Globus pallidus (tissue), 1 donor: ENCODE data around the gene LATS2.
"Not testable (repeated sequence)": the region's sequence is repeated elsewhere in the genome, so short reads cannot be mapped to it uniquely, and the experiment has no call there.

Source experiments
- DNase-seq: peaks from one replicate; pipeline ENCODE4 v3.0.0-alpha.2; 2015; ENCODE audit warnings: low spot score

LATS2 gene

GRCh38 chr13:20960663-20961309 is 100.6 kb downstream of the LATS2 start:
- DNase-seq, result no peak

DNA sequence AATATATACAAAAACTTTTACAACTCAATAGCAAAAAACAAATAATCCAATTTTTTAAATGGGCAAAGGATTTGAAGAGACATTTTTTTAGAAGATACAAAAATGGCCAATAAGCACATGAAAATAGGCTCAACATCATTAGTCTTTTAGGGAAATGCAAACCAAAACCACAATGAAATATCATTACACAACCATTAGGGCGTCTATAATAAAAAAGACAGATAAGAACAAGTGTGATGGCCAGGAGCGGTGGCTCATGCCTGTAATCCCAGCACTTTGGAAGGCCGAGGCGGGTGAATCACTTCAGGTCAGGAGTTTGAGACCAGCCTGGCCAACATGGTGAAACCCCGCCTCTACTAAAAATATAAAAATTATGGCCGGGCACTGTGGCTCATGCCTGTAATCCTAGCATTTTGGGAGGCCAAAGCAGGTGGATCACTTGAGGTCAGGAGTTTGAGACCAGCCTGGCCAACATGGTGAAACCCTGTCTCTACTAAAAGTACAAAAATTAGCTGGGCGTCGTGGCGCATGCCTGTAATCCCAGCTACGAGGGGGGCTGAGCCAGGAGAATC is 104.3 kb downstream of the LATS2 start:
- DNase-seq, result not testable (repeated sequence)

DNA sequence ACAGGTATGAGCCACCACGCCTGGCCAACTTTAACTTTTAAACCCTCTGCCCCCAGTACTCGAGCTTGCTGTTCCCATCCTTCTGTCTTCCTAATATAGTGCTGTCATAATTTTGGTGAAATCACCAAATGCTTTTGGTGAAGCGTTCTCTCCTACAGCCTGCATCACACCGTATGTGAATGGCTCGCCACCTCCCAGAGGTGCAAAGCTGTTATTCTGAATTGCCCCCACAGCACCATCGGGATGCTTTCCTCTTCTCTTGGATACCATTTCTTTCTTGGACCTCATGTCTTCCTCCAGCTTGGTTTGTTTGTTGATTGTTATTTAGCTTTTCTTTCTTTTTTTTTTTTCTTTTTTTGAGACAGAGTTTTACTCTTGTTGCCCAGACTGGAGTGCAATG is 105.9 kb downstream of the LATS2 start:
- DNase-seq, result no peak

GRCh38 chr13:20953245-20953931 is 108.0 kb downstream of the LATS2 start:
- no peak for DNase-seq

DNA sequence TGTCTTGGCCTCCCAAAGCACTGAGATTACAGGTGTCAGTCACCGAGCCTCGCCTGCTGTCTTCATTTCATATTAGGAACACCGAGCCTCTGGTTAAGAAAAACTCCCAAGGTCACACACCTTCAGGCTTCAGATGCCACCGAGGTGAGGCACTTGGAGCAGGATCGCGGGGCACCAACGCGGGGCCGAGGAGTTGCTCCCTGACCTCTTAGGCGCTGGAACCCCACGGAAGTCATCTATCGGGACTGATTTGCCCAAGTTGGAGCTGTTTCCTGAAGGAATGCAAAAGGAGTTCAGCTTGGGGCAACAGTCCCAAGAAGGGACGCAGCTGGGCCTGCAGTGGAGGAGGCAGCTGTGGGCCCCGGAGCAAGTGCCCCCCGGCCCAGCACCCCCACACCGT is 108.5 kb downstream of the LATS2 start:
- DNase-seq, result no peak

GRCh38 chr13:20948001-20948400 is 113.4 kb downstream of the LATS2 start:
- not testable (repeated sequence) for DNase-seq

DNA sequence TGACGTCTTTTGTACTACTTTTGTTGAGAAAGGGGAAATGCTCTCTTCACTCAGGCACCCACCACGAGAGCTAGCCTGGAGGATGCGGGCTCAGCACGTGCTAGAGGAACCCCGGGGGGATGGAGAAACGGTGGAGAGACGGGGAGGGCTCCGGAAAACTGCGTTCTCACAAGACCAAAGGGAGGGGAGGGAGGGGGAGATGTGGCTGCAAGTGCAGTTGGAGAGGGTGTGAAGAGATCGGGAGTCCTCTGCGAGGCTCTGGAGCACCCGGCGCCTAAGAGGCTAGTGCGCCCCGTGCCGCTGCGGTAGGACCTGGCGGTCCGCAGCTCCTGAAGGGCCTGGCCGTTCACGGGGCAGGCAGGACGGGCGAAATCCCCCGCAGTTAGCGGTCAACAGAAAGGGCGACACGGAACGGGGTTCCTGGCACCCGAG is 115.4 kb downstream of the LATS2 start:
- DNase-seq, result no peak

- no peak for DNase-seq
These were observed 118.3 kb downstream of the LATS2 start for GRCh38 chr13:20942938-20943559.

- not testable (repeated sequence) for DNase-seq
These were observed 120.9 kb downstream of the LATS2 start for GRCh38 chr13:20940511-20940910.

DNA sequence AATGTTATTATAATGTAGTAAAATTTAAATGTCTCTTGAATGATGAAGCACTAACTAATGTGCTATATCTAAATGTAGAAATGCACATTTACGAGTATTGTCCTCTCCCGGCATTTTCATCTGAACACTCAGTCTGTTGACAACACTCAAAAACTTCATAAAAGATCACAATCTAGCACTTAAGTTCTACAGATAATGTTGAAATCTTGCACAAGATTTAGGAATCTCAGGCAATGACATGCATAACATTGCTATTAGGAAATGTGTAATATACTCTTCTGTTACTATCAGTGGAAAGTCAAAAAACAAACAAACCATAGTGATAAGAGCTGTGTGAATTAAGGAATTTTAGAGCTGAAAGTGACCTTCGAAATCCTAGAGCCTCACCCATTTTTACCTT is 121.3 kb downstream of the LATS2 start:
- no peak for DNase-seq

DNA sequence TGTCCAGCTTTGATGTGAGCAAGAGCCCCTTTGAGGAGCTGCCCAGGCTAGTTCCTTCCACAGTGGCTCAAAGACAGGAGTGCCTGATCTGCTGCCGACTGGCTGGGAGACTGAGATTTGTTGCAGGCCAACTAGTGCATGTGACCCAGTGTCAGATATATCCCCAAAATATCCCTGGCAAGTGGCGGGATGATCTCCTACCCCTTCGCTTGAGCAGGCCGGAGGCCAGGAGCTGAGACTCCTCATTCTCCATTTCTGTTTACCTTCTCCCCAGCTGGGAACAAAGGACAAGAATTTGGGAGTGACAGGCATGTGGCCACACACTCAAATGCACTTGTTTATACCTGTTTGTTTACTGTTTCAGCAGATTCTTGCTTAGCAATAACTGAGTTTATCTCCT is 121.7 kb downstream of the LATS2 start:
- no peak for DNase-seq

DNA sequence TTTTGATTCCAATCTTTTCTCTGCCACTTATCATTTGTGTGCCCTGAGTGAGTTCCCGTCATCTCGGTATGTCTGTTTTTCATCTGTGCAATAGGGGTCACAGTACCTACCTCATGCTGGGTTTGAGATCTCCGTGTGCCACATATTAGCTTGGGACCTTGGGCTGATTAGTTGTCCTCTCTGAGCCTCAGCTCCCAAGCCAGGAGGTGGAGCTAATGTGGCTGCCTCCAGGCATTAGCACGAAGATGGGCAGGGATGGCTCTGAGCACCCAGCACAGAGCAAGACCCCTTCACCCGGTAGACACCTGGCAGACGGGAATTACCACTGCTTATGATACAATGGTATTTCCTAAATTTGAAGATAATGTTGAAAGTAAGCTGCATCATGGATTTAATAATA is 123.1 kb downstream of the LATS2 start:
- no peak for DNase-seq

DNA sequence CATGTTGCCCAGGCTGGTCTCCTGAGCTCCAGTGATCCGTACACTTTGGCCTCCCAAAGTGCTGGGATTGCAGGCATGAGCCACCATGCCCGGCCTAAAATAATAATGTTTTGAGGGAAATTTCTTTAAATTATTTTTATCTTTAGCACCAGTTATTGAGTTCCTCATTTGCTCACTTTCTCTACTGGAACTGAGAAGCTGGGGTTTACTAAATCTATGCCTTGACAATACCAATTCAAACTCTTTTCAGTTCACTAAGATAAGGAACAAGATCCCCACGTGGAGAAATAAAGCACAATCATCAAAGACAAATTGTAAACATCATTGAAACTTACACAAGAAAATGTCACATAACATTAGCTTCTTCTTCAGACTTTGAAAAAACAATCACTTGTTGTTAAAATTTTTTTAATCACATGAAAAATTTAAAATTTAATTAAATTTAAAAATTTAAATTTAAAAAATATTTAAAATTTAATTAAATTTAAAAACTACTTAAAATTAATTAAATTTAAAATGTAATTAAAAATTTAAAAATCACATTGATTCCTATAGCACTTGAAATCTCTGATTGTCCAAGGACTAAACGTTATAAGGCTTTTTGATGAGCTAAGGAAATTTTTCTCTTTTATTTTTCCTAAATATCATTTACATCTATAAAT is 133.7 kb downstream of the LATS2 start:
- DNase-seq, result no peak

GRCh38 chr13:20925395-20925790 is 136.0 kb downstream of the LATS2 start:
- not testable (repeated sequence) for DNase-seq

DNA sequence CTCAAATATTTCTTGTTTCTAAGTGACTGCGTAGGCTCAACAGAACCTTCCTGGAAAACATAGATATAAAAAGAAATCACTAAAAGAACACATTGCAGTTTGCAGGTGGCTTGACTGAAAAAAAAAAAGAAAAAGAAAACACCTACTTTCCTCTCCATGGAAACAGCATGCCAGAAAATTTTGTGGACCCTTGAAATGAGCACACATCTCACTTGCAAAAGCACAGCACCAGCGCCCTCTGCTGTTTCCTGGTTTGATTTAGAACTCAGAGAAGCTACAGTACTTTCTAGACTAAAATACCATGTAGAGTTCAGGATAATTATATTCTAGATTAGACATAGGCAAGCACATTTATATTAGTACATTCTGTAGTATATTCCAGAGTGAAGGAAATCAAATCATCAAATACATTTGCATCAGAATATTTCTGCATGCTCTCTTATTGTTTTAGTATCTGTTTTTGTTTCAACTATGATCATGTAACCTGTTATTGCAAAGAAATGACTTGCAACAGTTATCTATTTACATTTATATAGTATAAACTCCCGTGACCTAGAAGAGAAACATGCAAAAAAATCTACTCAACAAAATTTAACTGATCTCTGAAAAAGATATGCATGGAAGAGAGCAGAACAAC is 136.5 kb downstream of the LATS2 start:
- peak; percentile 65 for DNase-seq

GRCh38 chr13:20923272-20923671 is 138.1 kb downstream of the LATS2 start:
- no peak for DNase-seq
